Activated CD8-positive, alpha-beta memory T cell treated with anti-CD3 and anti-CD28 coated beads, Interleukin-2, amount 50 U/mL, for 1 hour (primary cell): ENCODE results near the gene HPCAL1.

ENCODE experiments used
- DNase-seq: peaks from one replicate; pipeline ENCODE4 v3.0.0-alpha.2; 2020; ENCODE audit errors: extremely low read depth

HPCAL1 gene

DNA sequence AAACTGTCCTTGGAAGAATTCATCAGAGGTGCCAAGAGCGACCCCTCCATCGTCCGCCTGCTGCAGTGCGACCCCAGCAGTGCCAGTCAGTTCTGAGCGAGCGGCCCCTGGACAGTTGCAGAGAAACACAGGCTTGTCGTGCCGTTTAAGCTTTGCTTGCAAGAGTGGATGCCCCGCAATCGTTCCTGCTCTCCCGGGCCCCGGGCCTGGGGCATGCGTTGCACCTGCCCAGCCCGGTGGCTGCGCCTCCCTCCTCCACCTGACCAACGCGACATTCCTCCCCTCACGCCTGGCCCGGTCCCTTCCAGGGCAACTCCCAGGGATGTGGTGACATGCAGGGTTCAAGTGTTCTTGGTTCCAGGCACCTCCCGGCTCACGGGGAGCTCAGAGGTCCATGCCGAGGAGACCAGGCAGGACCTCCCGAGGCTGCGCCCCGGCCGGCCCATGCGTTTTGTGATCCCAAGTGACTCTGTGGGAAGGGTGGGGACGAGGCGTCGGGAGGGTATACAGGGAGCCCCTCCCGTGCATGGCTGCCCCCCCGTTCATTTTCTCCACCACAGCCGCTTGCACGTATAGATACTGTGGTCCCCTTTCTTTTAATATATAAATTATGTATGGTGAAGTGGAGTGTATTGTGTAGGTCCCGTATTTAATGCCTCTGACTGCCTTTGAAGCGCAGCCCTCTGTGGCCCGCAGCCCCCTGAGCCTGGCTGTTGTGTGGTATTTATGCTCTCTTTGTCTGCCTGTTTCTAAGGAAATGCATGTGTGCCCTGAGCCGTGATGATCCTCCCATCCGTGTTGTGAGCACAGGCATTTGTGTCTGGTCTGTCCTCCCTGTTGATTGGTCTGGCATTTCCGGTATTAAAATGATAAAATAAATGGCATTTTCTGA, 124.3 kb downstream of the HPCAL1 start:
- no peak for DNase-seq

- DNase-seq: no peak
These were observed 124.9 kb downstream of the HPCAL1 start for GRCh38 chr2:10427618-10427949.

DNA sequence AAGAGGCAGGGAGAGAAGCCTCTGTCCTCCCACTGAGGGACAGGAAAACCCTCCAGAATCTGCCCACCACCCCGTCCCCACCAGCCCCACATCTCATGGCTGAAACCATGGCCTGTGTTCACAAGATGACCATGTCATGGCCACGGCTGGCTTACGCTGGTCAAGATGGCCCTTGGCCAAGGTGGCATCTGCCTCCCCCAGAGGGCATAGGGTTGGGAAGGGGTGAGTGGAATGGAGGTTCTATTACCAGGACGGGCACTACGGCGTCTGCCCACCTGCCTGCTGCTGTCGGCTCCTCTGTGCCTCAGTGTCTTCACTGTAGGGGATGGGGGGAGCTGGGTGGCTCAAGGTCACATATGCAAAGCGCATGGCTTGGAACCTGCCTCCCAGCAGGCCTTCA, 125.7 kb downstream of the HPCAL1 start:
- no peak for DNase-seq

GRCh38 chr2:10428924-10429323, 126.2 kb downstream of the HPCAL1 start:
- DNase-seq: no peak

GRCh38 chr2:10430886-10431622, 128.3 kb downstream of the HPCAL1 start:
- DNase-seq: no peak

GRCh38 chr2:10431797-10432196, 129.1 kb downstream of the HPCAL1 start:
- no peak for DNase-seq

GRCh38 chr2:10432311-10433181, 129.8 kb downstream of the HPCAL1 start:
- DNase-seq: no peak

DNA sequence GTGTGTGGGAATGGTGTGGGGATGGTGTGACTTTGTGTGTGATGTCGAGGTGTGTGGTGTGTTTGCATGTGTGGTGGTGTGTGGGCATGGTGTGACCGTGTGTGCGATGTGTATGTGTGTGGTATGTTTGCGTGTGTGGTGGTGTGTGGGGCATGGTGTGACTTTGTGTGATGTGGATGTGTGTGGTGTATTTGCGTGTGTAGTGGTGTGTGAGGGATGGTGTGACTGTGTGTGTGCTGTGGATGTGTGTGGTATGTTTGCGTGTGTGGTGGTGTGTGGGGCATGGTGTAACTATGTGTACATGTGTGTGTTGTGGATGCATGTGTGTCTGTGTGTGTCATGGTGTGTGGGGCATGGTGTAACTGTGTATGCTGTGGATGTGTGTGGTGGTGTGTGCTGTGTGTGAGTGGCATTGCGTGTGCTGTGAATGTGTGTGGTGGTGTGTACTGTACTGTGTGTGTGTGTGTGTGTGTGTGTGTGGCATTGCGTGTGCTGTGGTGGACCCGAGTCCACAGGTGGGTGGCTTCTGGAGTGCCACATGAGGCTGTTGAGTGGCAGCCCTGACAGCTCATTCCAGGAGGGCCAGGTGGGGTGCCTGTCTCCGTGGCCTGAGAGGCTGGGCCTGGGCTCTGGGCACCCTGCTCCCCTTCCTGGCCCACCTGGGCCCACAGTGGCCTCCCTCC, 130.7 kb downstream of the HPCAL1 start:
- DNase-seq: no peak

GRCh38 chr2:10433947-10434885, 131.5 kb downstream of the HPCAL1 start:
- DNase-seq: no peak

GRCh38 chr2:10434886-10435819, 132.4 kb downstream of the HPCAL1 start:
- no peak for DNase-seq

DNA sequence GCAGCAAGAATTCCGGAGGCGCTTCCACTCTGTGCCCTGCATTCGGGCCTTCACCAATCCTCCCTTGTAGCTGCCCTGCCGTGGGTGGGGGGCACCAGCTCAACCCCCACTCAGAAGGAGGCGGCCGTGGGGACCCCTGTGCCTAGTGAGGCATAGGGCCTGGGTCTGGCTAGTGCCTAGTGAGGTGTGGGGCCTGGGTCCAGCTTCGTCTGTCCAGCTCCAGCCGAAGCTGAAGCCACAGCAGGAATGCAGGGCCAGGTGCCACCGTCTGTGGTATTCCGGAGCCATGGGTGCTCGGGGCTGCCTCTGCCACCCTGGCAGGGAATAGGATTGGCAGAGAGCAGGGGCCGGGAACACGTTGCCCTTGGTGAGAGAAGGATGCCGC, 133.1 kb downstream of the HPCAL1 start:
- DNase-seq: no peak

DNA sequence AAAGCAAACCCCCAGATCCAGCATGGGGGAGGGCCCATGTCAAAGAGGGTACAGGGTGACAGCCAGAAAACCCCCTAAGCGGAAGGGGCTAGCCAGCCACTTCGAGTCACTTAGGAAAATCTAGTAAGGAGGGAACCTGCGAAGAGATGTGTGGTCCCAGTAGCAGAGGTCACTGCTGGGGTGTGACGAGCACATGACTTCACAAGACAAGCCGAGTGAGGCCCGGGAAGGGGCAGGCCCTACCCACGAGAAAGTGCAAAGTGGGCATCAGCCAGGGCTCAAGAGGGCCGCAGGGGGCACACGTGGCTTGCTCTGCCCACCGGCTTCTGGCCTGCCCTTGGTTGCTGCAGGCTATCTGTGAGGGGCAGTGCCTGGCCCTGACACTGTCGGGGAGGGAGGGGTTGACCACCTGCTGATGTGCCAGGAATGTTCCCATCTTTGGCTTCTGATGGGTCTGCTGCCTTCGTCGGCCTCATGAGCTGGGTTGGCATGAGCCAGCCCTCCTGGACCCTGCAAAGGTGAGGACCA, 133.9 kb downstream of the HPCAL1 start:
- no peak for DNase-seq

DNA sequence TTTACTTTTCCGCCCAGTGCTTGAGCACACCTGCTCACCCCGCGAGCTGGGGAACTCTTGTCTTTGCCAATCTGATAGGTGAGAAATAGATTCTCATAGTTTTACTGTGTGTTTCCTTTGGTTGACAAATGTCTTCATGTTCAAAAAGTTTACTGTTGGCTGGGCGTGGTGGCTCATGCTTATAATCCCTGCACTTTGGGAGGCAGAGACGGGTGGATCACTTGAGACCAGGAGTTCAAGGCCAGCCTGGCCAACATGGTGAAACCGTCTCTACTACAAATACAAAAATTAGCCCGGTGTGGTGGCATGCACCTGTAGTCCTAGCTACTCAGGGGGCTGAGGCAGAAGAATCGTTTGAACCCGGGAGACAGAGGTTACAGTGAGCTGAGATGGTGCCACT, 135.1 kb downstream of the HPCAL1 start:
- no peak for DNase-seq

- DNase-seq: no peak
These were observed 136.0 kb downstream of the HPCAL1 start for GRCh38 chr2:10438688-10439087.

- no peak for DNase-seq
These were observed 136.6 kb downstream of the HPCAL1 start for GRCh38 chr2:10439185-10439879.

GRCh38 chr2:10439971-10440370, 137.3 kb downstream of the HPCAL1 start:
- no peak for DNase-seq

GRCh38 chr2:10440736-10441135, 138.0 kb downstream of the HPCAL1 start:
- DNase-seq: no peak

- no peak for DNase-seq
These were observed 139.2 kb downstream of the HPCAL1 start for GRCh38 chr2:10441948-10442347.
